Aorta (tissue), 5 donors: ENCODE measurements around the gene STRIT1. TPM values are rescaled to one million over a fixed set of nuclear protein-coding genes. Genes with fewer than 3 reads are reported as not detected.
"Not testable (repeated sequence)": the region's sequence is repeated elsewhere in the genome, so short reads cannot be mapped to it uniquely, and the experiment has no call there.

Experiments
- ATAC-seq: fragments of 200-7000 bp; cut with Tn5 transposase; one replicate; pipeline ENCODE4 v1.9.1; 2022; ENCODE audit warnings: moderate library complexity; ENCODE audit not compliant: low FRiP score
- DNase-seq, 2 donors: peaks; one replicate each; pipeline ENCODE4 v3.0.0-alpha.2; 2020
- H3K27ac ChIP-seq, 2 donors: one replicate each; pipeline ENCODE4 v1.5.1; 2013; ENCODE audit warnings: low read length in 2 of 2, mild to moderate bottlenecking in 2 of 2, moderate library complexity in 2 of 2, control low read depth in 1 of 2, inconsistent platforms in 1 of 2, low read depth in 1 of 2
- H3K27me3 ChIP-seq, 2 donors: one replicate each; pipeline ENCODE4 v1.6.1; 2013; ENCODE audit warnings: control low read depth in 1 of 2, low read length in 1 of 2, mild to moderate bottlenecking in 1 of 2, moderate library complexity in 1 of 2; ENCODE audit not compliant: insufficient read depth in 2 of 2, control insufficient read depth in 1 of 2
- H3K36me3 ChIP-seq, 2 donors: one replicate each; pipeline ENCODE4 v1.6.1; 2013; ENCODE audit warnings: control low read depth in 1 of 2, low read length in 1 of 2, mild to moderate bottlenecking in 1 of 2; ENCODE audit not compliant: insufficient read depth in 2 of 2, control insufficient read depth in 1 of 2
- H3K4me1 ChIP-seq, 2 donors: one replicate each; pipeline ENCODE4 v1.6.1; 2013; ENCODE audit warnings: low read length in 2 of 2, control low read depth in 1 of 2, mild to moderate bottlenecking in 1 of 2, moderate library complexity in 1 of 2; ENCODE audit not compliant: insufficient read depth in 2 of 2, control insufficient read depth in 1 of 2
- H3K4me3 ChIP-seq, 2 donors: one replicate each; pipeline ENCODE4 v1.5.1; 2013; ENCODE audit warnings: low read length in 2 of 2, control low read depth in 1 of 2, mild to moderate bottlenecking in 1 of 2
- H3K9me3 ChIP-seq: one replicate; pipeline ENCODE4 v1.6.1; 2013; ENCODE audit warnings: mild to moderate bottlenecking, low read length; ENCODE audit not compliant: control insufficient read depth
- WGBS, 2 donors: extraction: QIAGEN DNeasy Blood & Tissue Kit; methylation state at CpG; one replicate each; pipeline ENCODE4 v1.1.7; 2013; 5-methylcytosine and 5-hydroxymethylcytosine counted together
- intact Hi-C, 2 donors: fragments of 100-400 bp; cut with DNase I; formaldehyde crosslinking; loops; one replicate each; pipeline versions ENCODE4 v1.14.2 to v1.15.0; 2022
- polyA plus RNA-seq, 2 donors: library from polyadenylated mRNA; stranded (reverse); fragments of 200-250 nt; gene quantifications; one replicate each; pipeline ENCODE4 v1.2.3, GENCODE V29; 2013
- total RNA-seq, 2 donors: library from RNA; stranded (reverse); fragmentation: NEBNext Ultra II Directional; extraction: Animal tissue kit (Norgen Biotek cat#: 25700); gene quantifications; one replicate each; pipeline ENCODE4 v1.2.1, GENCODE V29; 2021
- donor health status: healthy with polysubstance abuse.
- donor health status: Bipolar disorder and iron deficiency.
- donor health status: DM: no; HTN: no; CAD: no.
- donor health status: DM: no; HTN: no; CAD: no.
- donor health status: DM: yes; HTN: yes; CAD: no.

Gene STRIT1
- total and polyA plus RNA-seq, 4 donors = 0.69 to 1.3 TPM; not detected in 2

GRCh38 chr3:155271343-155271613 lies 22.2 kb downstream of the STRIT1 start:
- ATAC-seq (no peak), DNase-seq (no peak)
- intact Hi-C loops = no loop called here
- Histone ChIP-seq H3K27ac (no peak overlapping the region), H3K36me3 (no peaks in the 10 kb centered on the region), H3K9me3 (no peaks in the 10 kb centered on the region), H3K27me3 (no peaks in the 10 kb centered on the region), H3K4me3 (no peak overlapping the region), H3K4me1 (no peaks in the 10 kb centered on the region)
- WGBS, 2 donors = 69 to 73% methylated on average over 1 of the region's 1 CpG

DNA sequence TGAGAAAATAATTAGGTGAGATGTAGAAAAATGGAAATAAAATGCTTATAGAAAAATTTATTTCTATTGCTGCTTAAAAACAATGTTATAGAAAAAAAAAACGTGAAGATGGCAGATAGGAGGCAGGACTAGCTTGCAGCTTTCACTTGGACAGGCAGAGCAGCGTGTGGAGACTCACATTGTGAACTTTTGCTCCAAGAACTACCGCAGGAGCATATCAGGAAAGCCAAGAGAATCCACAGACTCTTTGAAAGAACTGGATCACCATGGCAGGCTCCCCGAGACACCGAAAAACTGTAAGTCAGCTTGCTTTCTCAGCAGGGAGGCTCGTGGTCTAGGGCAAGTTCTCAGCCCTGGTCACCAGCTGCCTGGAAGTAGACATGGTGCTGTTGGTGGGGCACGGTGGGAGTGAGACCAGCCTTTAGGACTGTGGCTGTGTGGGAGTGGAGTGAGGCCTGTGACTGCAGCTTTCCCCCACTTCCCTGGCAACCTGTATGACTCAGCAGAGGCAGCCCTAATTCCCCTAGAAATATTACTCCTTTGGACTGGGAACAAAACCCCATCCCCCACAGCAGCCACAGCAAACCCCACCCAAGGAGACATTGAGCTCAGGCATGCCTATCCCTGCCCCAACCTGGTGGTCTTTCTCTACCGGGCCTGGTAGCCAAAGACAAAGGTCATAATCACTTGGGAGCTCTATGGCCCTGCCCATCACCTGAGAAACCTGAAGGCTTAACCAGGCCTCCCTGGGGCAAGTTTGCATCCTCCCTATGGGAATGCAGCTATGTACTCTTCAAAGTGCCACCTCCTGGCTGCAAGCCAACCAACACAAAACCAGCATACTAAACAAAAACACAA lies 22.8 kb downstream of the STRIT1 start:
- Histone ChIP-seq H3K4me1 (no peaks in the 10 kb centered on the region), H3K27ac (no peak overlapping the region), H3K36me3 (no peaks in the 10 kb centered on the region), H3K4me3 (no peak overlapping the region), H3K27me3 (no peaks in the 10 kb centered on the region), H3K9me3 (no peaks in the 10 kb centered on the region)
- DNase-seq = no peak
- intact Hi-C loops = no loop called here
- WGBS, 2 donors = 81 to 85% methylated on average over 8 of the region's 8 CpGs
- ATAC-seq = no peak

DNA sequence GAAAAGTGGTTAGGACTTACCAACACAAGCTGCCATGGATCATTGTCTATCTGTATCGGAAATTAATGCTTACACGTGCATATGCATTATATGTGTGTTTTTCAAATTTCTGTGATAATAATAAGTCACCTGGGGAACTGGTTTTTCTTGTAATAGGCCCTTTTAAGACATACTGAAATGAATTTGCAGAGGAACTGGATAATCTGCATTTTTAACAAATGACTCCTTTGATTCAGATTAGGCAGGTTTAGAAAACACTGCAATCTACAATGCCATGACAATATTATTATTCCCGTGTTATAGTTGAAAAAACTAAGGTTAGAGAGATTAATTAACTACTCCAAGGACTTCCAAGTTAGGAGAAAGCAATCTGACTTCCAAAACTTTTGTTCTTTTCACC lies 23.4 kb downstream of the STRIT1 start:
- DNase-seq (no peak), ATAC-seq (no peak)
- Histone ChIP-seq H3K9me3 (no peaks in the 10 kb centered on the region), H3K4me1 (no peaks in the 10 kb centered on the region), H3K27me3 (no peaks in the 10 kb centered on the region), H3K36me3 (no peaks in the 10 kb centered on the region), H3K4me3 (no peak overlapping the region), H3K27ac (no peak overlapping the region)
- WGBS, 2 donors = 84 to 87% methylated on average over 3 of the region's 3 CpGs
- intact Hi-C loops = no loop called here

DNA sequence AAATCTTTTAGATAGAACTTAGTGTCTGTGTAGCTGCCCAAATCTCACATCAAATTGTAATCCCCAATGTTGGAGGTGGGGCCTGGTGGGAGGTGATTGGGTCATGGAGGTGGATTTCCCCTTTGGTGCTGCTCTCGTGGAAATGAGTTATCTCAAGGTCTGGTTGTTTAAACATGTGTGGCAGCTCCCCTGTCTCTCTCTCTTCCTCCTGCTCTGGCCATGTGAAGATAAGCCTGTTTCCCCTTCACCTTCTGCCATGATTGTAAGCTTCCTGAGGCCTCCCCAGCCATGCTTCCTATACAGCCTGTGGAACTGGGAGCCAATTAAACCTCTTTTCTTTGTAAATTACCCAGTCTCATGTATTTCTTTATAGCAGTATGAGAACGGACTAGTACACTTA lies 30.6 kb downstream of the STRIT1 start:
- WGBS, 2 donors = 69 to 70% methylated on average over 2 of the region's 2 CpGs
- H3K36me3 ChIP-seq, intact Hi-C loops, DNase-seq, ATAC-seq, H3K4me1 ChIP-seq, H3K4me3 ChIP-seq, H3K27me3 ChIP-seq, H3K27ac ChIP-seq, H3K9me3 ChIP-seq: not testable (repeated sequence)

- no peaks in the 10 kb centered on the region for H3K36me3 ChIP-seq
- ATAC-seq (no peak), DNase-seq (no peak)
- no peaks in the 10 kb centered on the region for H3K4me1 ChIP-seq
- no peaks in the 10 kb centered on the region for H3K9me3 ChIP-seq
- H3K27me3 ChIP-seq = no peaks in the 10 kb centered on the region
- intact Hi-C loops = no loop called here
- H3K27ac ChIP-seq = no peak overlapping the region
- no peak overlapping the region for H3K4me3 ChIP-seq
- WGBS, 2 donors = 96 to 97% methylated on average over 1 of the region's 1 CpG
Measured at GRCh38 chr3:155262295-155262694, 31.2 kb downstream of the STRIT1 start.

GRCh38 chr3:155254445-155254844 lies 39.0 kb downstream of the STRIT1 start:
- H3K4me3 ChIP-seq = no peak overlapping the region
- H3K9me3 ChIP-seq = no peaks in the 10 kb centered on the region
- 64 to 75% methylated on average over 2 of the region's 2 CpGs for WGBS, 2 donors
- no peaks in the 10 kb centered on the region for H3K4me1 ChIP-seq
- DNase-seq = no peak
- H3K36me3 ChIP-seq = no peaks in the 10 kb centered on the region
- intact Hi-C loops = no loop called here
- ATAC-seq = no peak
- H3K27ac ChIP-seq = no peak overlapping the region
- H3K27me3 ChIP-seq = no peaks in the 10 kb centered on the region

GRCh38 chr3:155252535-155252934 lies 40.9 kb downstream of the STRIT1 start:
- intact Hi-C loops = no loop called here
- Histone ChIP-seq H3K27me3 (no peaks in the 10 kb centered on the region), H3K36me3 (no peaks in the 10 kb centered on the region), H3K4me1 (no peaks in the 10 kb centered on the region), H3K4me3 (no peak overlapping the region), H3K9me3 (no peaks in the 10 kb centered on the region), H3K27ac (no peak overlapping the region)
- DNase-seq = no peak
- 90 to 92% methylated on average over 3 of the region's 3 CpGs for WGBS, 2 donors
- no peak for ATAC-seq

- H3K36me3 ChIP-seq = no peaks in the 10 kb centered on the region
- ATAC-seq (no peak), DNase-seq (no peak)
- 48 to 96% methylated on average over 2 of the region's 2 CpGs for WGBS, 2 donors
- no peaks in the 10 kb centered on the region for H3K9me3 ChIP-seq
- H3K4me3 ChIP-seq = no peak overlapping the region
- intact Hi-C loops = no loop called here
- no peaks in the 10 kb centered on the region for H3K27me3 ChIP-seq
- H3K4me1 ChIP-seq = no peaks in the 10 kb centered on the region
- no peak overlapping the region for H3K27ac ChIP-seq
Measured at GRCh38 chr3:155252021-155252420, 41.5 kb downstream of the STRIT1 start.

- ATAC-seq (no peak), DNase-seq (no peak)
- Histone ChIP-seq H3K27me3 (no peaks in the 10 kb centered on the region), H3K4me3 (no peak overlapping the region), H3K4me1 (no peaks in the 10 kb centered on the region), H3K27ac (no peak overlapping the region), H3K9me3 (no peaks in the 10 kb centered on the region), H3K36me3 (no peaks in the 10 kb centered on the region)
- intact Hi-C loops = no loop called here
- WGBS, 2 donors = 75 to 92% methylated on average over 1 of the region's 1 CpG
Measured at GRCh38 chr3:155248531-155249187, 44.8 kb downstream of the STRIT1 start.
